ENCODE results near the gene DYNC1LI2. TPM values are rescaled to one million over a fixed set of nuclear protein-coding genes. Genes with fewer than 3 reads are reported as not detected.

DYNC1LI2 gene
- total and polyA plus RNA-seq, 4 experiments from 2014 or later = 16.0 to 78.1 (median 53.0) TPM

DNA sequence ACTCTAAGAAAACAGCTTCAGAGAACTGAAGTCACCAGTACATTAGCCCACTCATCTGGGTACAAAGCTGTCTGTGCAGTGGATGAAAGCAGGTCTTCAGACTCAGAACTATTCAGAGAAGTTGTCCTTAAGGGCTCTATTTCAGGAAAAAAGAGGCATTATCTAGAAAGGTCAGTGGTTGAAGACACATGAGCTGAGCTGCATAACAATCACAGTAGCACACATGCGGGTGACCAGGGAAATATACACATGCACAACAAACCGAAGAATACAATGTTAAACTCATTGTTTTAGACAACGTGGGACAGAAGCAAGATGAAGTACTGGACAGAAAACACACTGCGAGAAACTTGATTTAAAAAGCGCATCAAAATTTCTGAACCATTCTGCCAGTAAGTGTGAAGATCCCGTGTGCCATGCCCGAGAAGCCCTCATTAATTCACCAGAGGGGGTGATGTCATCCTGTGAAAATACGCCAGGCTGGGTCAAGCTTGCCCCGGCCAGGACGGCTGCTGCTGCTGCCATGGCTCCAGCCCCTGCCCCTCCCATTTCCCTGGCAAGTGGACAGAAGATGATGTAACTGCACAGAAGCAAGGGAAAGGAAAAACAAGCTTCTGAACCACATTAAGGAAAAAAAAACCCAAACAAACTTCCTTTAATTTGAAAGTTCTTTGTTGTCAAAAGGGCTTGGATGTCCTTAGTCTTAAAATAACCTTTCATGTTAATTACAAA lies 10.1 kb downstream of the DYNC1LI2 start:
- no peaks in the 10 kb centered on the region for H3K27me3 ChIP-seq (ENCODE audit: insufficient read depth, low read length)
- no peak for DNase-seq
- H3K9me3 ChIP-seq (ENCODE audit: control insufficient read depth in 1 of 2, low read length in 2 of 2) = no peaks in the 10 kb centered on the region
- intact Hi-C loops (cut with micrococcal nuclease) = no loop called here
- peaks cover 45% of the 10 kb centered on the region for H3K36me3 ChIP-seq (ENCODE audit: insufficient read depth, low read length)
- ChIA-PET POLR2A (ENCODE audit: partially characterized antibody) (interaction anchor here (0.9 to 1.6 kb wide), 3 partner anchors 10 to 190 kb away, joined by 3 to 6 read pairs (median 3); partner anchors contain the start of genes DYNC1LI2 and NAE1), CTCF (ENCODE audit: partially characterized antibody) (interaction anchor here (0.7 to 8.8 kb wide), 8 partner anchors 10 to 338 kb away, joined by 3 to 76 read pairs (median 6); partner anchors contain the start of gene DYNC1LI2)
- Mint-ChIP-seq H3K36me3 (peaks cover 24 to 59% of the 10 kb centered on the region in 2 donors), H3K4me3 (no peak overlapping the region), H3K4me1 (peaks cover 17 to 28% (median 20%) of the 10 kb centered on the region in 4 donors), H3K27ac (peak overlapping the region in 1 of 7 donors; percentile 29), H3K9me3 (no peaks in the 10 kb centered on the region), H3K27me3 (no peaks in the 10 kb centered on the region)
- peaks cover 18% of the 10 kb centered on the region for H3K4me1 ChIP-seq (ENCODE audit: insufficient read depth, low read length)
- no peak overlapping the region for H3K4me3 ChIP-seq (ENCODE audit: low read length in 2 of 2)
- no peak overlapping the region for H3K27ac ChIP-seq (ENCODE audit: low read depth, low read length)

DNA sequence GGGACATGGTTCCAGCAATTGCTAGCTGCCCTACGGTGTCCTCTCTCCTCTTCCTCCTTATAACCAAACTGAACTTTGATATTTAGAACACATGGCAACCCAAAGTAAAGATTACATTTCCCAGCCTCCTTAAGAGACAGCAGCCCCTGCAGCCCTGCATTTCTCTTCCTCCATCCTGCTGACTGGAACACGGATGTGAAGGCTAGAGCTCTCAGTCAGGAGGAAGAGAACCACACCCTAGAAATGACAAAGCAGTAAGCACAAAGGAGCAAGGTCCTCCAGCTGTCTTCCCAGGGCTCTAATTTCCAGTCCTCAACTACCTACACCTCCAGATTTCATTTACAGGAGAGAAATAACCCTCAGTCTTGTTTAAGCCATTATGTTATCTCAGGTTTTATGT lies 10.9 kb downstream of the DYNC1LI2 start:
- ChIA-PET CTCF (ENCODE audit: partially characterized antibody) (interaction anchor here (1.1 to 8.8 kb wide), 7 partner anchors 10 to 335 kb away, joined by 3 to 76 read pairs (median 9); partner anchors contain the start of gene DYNC1LI2), POLR2A (ENCODE audit: partially characterized antibody) (interaction anchor here (0.9 to 1.6 kb wide), 3 partner anchors 11 to 189 kb away, joined by 3 to 6 read pairs (median 3); partner anchors contain the start of genes DYNC1LI2 and NAE1)
- Histone ChIP-seq H3K36me3 (ENCODE audit: insufficient read depth, low read length) (peaks cover 53% of the 10 kb centered on the region), H3K9me3 (ENCODE audit: control insufficient read depth in 1 of 2, low read length in 2 of 2) (no peaks in the 10 kb centered on the region), H3K4me3 (ENCODE audit: low read length in 2 of 2) (no peak overlapping the region), H3K27ac (ENCODE audit: low read depth, low read length) (no peak overlapping the region), H3K4me1 (ENCODE audit: insufficient read depth, low read length) (peaks cover 18% of the 10 kb centered on the region), H3K27me3 (ENCODE audit: insufficient read depth, low read length) (no peaks in the 10 kb centered on the region)
- no peaks in the 10 kb centered on the region for H3K9me3 Mint-ChIP-seq
- intact Hi-C loops (cut with micrococcal nuclease) = loop anchor here (1.0 kb wide), 2 partner anchors 178 to 334 kb away; no protein-coding TSS in a partner anchor
- peak overlapping the region in 4 of 7 donors; percentile 7 to 73 (median 27) for H3K27ac Mint-ChIP-seq
- DNase-seq = no peak
- peaks cover 20 to 62% of the 10 kb centered on the region in 2 donors for H3K36me3 Mint-ChIP-seq
- H3K27me3 Mint-ChIP-seq = no peaks in the 10 kb centered on the region
- H3K4me3 Mint-ChIP-seq = peak overlapping the region in 1 of 8 donors; percentile 47
- H3K4me1 Mint-ChIP-seq = peaks cover 13 to 24% (median 16%) of the 10 kb centered on the region in 4 donors

DNA sequence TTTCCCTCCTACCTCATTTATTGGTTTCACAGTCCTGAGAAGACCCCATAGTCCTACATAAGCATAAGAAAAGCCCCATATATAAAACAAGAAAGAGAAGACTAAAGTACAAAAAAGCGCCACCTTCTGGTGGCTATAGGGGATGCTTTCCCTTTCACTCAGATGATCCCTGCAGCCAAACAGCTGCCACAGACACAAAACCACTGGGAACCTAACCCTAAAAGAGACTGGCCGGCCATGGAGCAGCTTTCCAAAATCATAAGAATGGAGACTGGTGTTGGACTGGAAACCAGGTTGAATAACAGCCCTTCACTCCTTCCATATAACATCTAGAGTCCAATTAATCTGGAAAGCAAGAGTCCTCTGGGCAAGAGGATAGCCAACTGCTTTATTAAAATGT lies 11.4 kb downstream of the DYNC1LI2 start:
- ChIA-PET CTCF (ENCODE audit: partially characterized antibody) (interaction anchor here (1.1 to 8.8 kb wide), 5 partner anchors 10 to 335 kb away, joined by 3 to 76 read pairs (median 11); partner anchors contain the start of gene DYNC1LI2), POLR2A (ENCODE audit: partially characterized antibody) (interaction anchor here (1.2 to 1.6 kb wide), 2 partner anchors 12 to 91 kb away, joined by 3 to 6 read pairs; partner anchors contain the start of genes DYNC1LI2 and NAE1)
- Histone ChIP-seq H3K27ac (ENCODE audit: low read depth, low read length) (no peak overlapping the region), H3K9me3 (ENCODE audit: control insufficient read depth in 1 of 2, low read length in 2 of 2) (no peaks in the 10 kb centered on the region), H3K4me3 (ENCODE audit: low read length in 2 of 2) (no peak overlapping the region), H3K36me3 (ENCODE audit: insufficient read depth, low read length) (peaks cover 56% of the 10 kb centered on the region), H3K27me3 (ENCODE audit: insufficient read depth, low read length) (no peaks in the 10 kb centered on the region), H3K4me1 (ENCODE audit: insufficient read depth, low read length) (peaks cover 18% of the 10 kb centered on the region)
- peaks cover 20 to 63% of the 10 kb centered on the region in 2 donors for H3K36me3 Mint-ChIP-seq
- peaks cover 13 to 24% (median 16%) of the 10 kb centered on the region in 4 donors for H3K4me1 Mint-ChIP-seq
- intact Hi-C loops (cut with micrococcal nuclease) = loop anchor here (1.0 kb wide), 2 partner anchors 178 to 334 kb away; no protein-coding TSS in a partner anchor
- peak overlapping the region in 5 of 7 donors; percentile 30 to 77 (median 49) for H3K27ac Mint-ChIP-seq
- H3K9me3 Mint-ChIP-seq = no peaks in the 10 kb centered on the region
- H3K4me3 Mint-ChIP-seq = peak overlapping the region in 1 of 8 donors; percentile 47
- no peaks in the 10 kb centered on the region for H3K27me3 Mint-ChIP-seq
- peak in 4 of 5 donors; percentile 14 to 31 (median 28) for DNase-seq

- DNase-seq = no peak
- Histone ChIP-seq H3K4me3 (ENCODE audit: low read length in 2 of 2) (no peak overlapping the region), H3K27me3 (ENCODE audit: insufficient read depth, low read length) (no peaks in the 10 kb centered on the region), H3K27ac (ENCODE audit: low read depth, low read length) (no peak overlapping the region), H3K9me3 (ENCODE audit: control insufficient read depth in 1 of 2, low read length in 2 of 2) (no peaks in the 10 kb centered on the region), H3K4me1 (ENCODE audit: insufficient read depth, low read length) (peaks cover 12% of the 10 kb centered on the region), H3K36me3 (ENCODE audit: insufficient read depth, low read length) (peaks cover 73% of the 10 kb centered on the region)
- intact Hi-C loops (cut with micrococcal nuclease) = no loop called here
- Mint-ChIP-seq H3K36me3 (peaks cover 39 to 74% of the 10 kb centered on the region in 2 donors), H3K27me3 (no peaks in the 10 kb centered on the region), H3K4me1 (peaks cover 10 to 16% (median 12%) of the 10 kb centered on the region in 4 donors), H3K27ac (peak overlapping the region in 1 of 7 donors; percentile 50), H3K9me3 (no peaks in the 10 kb centered on the region), H3K4me3 (peak overlapping the region in 1 of 8 donors; percentile 3)
- POLR2A ChIA-PET (ENCODE audit: partially characterized antibody) = interaction anchor here (1.7 kb wide), 1 partner anchor 15 kb away, joined by 5 read pairs; the partner anchor contains the start of gene DYNC1LI2
- CTCF ChIA-PET (ENCODE audit: partially characterized antibody) = interaction anchor here (2.2 to 8.8 kb wide), 4 partner anchors 9 to 329 kb away, joined by 7 to 76 read pairs (median 18); partner anchors contain the start of gene NAE1
Observed at GRCh38 chr16:66735891-66736290, 15.5 kb downstream of the DYNC1LI2 start.

DNA sequence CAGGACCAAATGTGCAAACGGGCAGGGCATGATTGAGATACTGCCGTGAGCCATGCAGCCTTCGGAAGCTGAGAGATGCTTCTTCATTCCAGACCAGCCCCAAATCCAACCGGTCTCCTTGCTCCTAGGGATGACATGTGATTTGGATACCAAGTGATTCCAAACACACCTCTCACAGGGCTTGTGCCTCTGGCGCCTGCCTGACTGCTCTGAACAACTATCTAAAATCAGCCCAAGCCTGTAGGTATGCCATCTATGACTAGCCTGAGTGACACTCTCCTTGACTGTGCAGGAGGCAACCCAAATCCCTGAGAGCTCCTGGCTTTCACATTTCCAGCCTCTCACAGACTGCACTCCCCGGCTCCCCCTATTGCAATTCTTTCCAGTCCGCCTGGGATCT lies 20.3 kb downstream of the DYNC1LI2 start:
- no peaks in the 10 kb centered on the region for H3K27me3 ChIP-seq (ENCODE audit: insufficient read depth, low read length)
- intact Hi-C loops (cut with micrococcal nuclease) = no loop called here
- POLR2A ChIA-PET (ENCODE audit: partially characterized antibody) = no interaction called here
- Mint-ChIP-seq H3K36me3 (peaks cover 51 to 73% of the 10 kb centered on the region in 2 donors), H3K4me1 (peaks cover 3 to 6% (median 5%) of the 10 kb centered on the region in 4 donors), H3K27ac (peak overlapping the region in 3 of 7 donors; percentile 3 to 44 (median 19)), H3K9me3 (no peaks in the 10 kb centered on the region), H3K27me3 (no peaks in the 10 kb centered on the region), H3K4me3 (no peak overlapping the region)
- H3K4me3 ChIP-seq (ENCODE audit: low read length in 2 of 2) = no peak overlapping the region
- DNase-seq = no peak
- H3K9me3 ChIP-seq (ENCODE audit: control insufficient read depth in 1 of 2, low read length in 2 of 2) = no peaks in the 10 kb centered on the region
- H3K27ac ChIP-seq (ENCODE audit: low read depth, low read length) = no peak overlapping the region
- H3K36me3 ChIP-seq (ENCODE audit: insufficient read depth, low read length) = peaks cover 73% of the 10 kb centered on the region
- CTCF ChIA-PET (ENCODE audit: partially characterized antibody) = interaction anchor here (0.9 to 2.6 kb wide), 4 partner anchors 9 to 327 kb away, joined by 3 to 11 read pairs (median 5); partner anchors contain the start of gene NAE1
- H3K4me1 ChIP-seq (ENCODE audit: insufficient read depth, low read length) = no peaks in the 10 kb centered on the region

DNA sequence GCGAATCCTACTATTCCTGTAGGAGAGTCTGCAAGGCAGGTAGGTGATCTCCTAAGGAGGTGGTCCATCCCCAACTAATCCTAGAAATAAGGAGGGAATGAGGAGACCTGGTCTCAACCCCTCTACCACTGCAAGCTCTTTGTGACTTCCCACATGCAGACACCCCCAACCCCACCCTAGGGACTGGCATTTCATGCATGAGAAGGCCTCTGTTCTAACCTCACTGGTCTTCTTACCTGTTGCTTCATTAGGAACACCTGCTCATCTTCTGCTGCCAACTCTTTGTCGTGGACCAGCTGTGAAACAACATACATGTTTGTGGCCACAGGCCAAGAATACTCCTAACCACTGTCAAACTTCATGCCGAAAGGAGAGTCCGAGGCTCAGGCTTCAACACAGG lies 22.6 kb downstream of the DYNC1LI2 start:
- POLR2A ChIA-PET (ENCODE audit: partially characterized antibody) = interaction anchor here (1.3 to 1.5 kb wide), 2 partner anchors 22 to 144 kb away, joined by 3 to 8 read pairs; partner anchors contain the start of gene DYNC1LI2
- Histone ChIP-seq H3K4me3 (ENCODE audit: low read length in 2 of 2) (no peak overlapping the region), H3K36me3 (ENCODE audit: insufficient read depth, low read length) (peaks cover 76% of the 10 kb centered on the region), H3K27ac (ENCODE audit: low read depth, low read length) (no peak overlapping the region), H3K27me3 (ENCODE audit: insufficient read depth, low read length) (no peaks in the 10 kb centered on the region), H3K4me1 (ENCODE audit: insufficient read depth, low read length) (no peaks in the 10 kb centered on the region), H3K9me3 (ENCODE audit: control insufficient read depth in 1 of 2, low read length in 2 of 2) (no peaks in the 10 kb centered on the region)
- DNase-seq = no peak
- Mint-ChIP-seq H3K4me3 (no peak overlapping the region), H3K4me1 (peaks cover 3 to 6% (median 5%) of the 10 kb centered on the region in 4 donors), H3K27me3 (no peaks in the 10 kb centered on the region), H3K9me3 (no peaks in the 10 kb centered on the region), H3K27ac (no peak overlapping the region), H3K36me3 (peaks cover 61 to 77% of the 10 kb centered on the region in 2 donors)
- intact Hi-C loops (cut with micrococcal nuclease) = loop anchor here (1.0 to 2.0 kb wide), 4 partner anchors 32 to 323 kb away; partner anchors contain the start of gene CMTM4
- CTCF ChIA-PET (ENCODE audit: partially characterized antibody) = interaction anchor here (0.7 to 4.2 kb wide), 12 partner anchors 11 to 323 kb away, joined by 3 to 76 read pairs (median 6); partner anchors contain the start of genes DYNC1LI2 and NAE1

Measured in CD4-positive, alpha-beta memory T cell (primary cell).